PFSK-1 (cell line): ENCODE data around the gene PTPRN2.

Experiments
- FOXP2 ChIP-seq: optimal IDR thresholded peaks from 2 replicates; pipeline ENCODE3; 2011; ENCODE audit warnings: borderline replicate concordance, control low read depth, inconsistent platforms; ENCODE audit not compliant: insufficient read depth; ENCODE audit errors: extremely low read length, extremely low read depth
- POLR2AphosphoS5 ChIP-seq: IDR thresholded peaks from 2 replicates; pipeline ENCODE4 v1.6.1; 2012; ENCODE audit warnings: low read depth, mild to moderate bottlenecking, control low read depth, low read length, moderate library complexity
- REST ChIP-seq, 2 experiments: IDR thresholded peaks; 2 replicates each; pipeline versions ENCODE4 v1.6.1 to v1.8.0; 2011 to 2012; ENCODE audit warnings: low read depth in 2 of 2, low read length in 2 of 2, control low read depth in 1 of 2, inconsistent platforms in 1 of 2, mild to moderate bottlenecking in 1 of 2, moderate library complexity in 1 of 2; ENCODE audit not compliant: insufficient read depth in 1 of 2
- SIN3A ChIP-seq: IDR thresholded peaks from 2 replicates; pipeline ENCODE4 v1.6.1; 2012; ENCODE audit warnings: mild to moderate bottlenecking, low read length, moderate library complexity, borderline replicate concordance; ENCODE audit not compliant: insufficient read depth
- TAF1 ChIP-seq: IDR thresholded peaks from 2 replicates; pipeline ENCODE4 v1.6.1; 2012; ENCODE audit warnings: low read length, control low read depth, borderline replicate concordance; ENCODE audit not compliant: insufficient read depth

PTPRN2 gene

GRCh38 chr7:158040199-158040598 lies 547.4 kb downstream of the PTPRN2 start:
- TF ChIP-seq SIN3A = no peak
- TF ChIP-seq TAF1 = no peak
- no peak for TF ChIP-seq FOXP2
- no peak for TF ChIP-seq REST (IDR thresholded peaks at IDR 0.05; ENCODE audit: insufficient read depth in 1 of 2, low read depth in 2 of 2, low read length in 2 of 2)
- TF ChIP-seq POLR2AphosphoS5 = no peak

- TF ChIP-seq FOXP2 (no peak), REST (IDR thresholded peaks at IDR 0.05; ENCODE audit: insufficient read depth in 1 of 2, low read depth in 2 of 2, low read length in 2 of 2) (no peak), TAF1 (no peak), POLR2AphosphoS5 (no peak), SIN3A (no peak)
Observed at GRCh38 chr7:158039270-158039669, 548.4 kb downstream of the PTPRN2 start.

- TF ChIP-seq REST (IDR thresholded peaks at IDR 0.05; ENCODE audit: insufficient read depth in 1 of 2, low read depth in 2 of 2, low read length in 2 of 2) (no peak), POLR2AphosphoS5 (no peak)
Observed at GRCh38 chr7:158037211-158037610, 550.4 kb downstream of the PTPRN2 start.

GRCh38 chr7:158035343-158035742 lies 552.3 kb downstream of the PTPRN2 start:
- TF ChIP-seq POLR2AphosphoS5 = no peak
- TF ChIP-seq TAF1 = no peak
- no peak for TF ChIP-seq FOXP2
- no peak for TF ChIP-seq REST (IDR thresholded peaks at IDR 0.05; ENCODE audit: insufficient read depth in 1 of 2, low read depth in 2 of 2, low read length in 2 of 2)
- no peak for TF ChIP-seq SIN3A

- no peak for TF ChIP-seq FOXP2
Observed at GRCh38 chr7:158034571-158034970, 553.1 kb downstream of the PTPRN2 start.

- TF ChIP-seq TAF1 = no peak
- no peak for TF ChIP-seq FOXP2
- TF ChIP-seq REST (IDR thresholded peaks at IDR 0.05; ENCODE audit: insufficient read depth in 1 of 2, low read depth in 2 of 2, low read length in 2 of 2) = no peak
- no peak for TF ChIP-seq SIN3A
- TF ChIP-seq POLR2AphosphoS5 = no peak
Observed at GRCh38 chr7:158033196-158033595, 554.4 kb downstream of the PTPRN2 start.
